GM10266 (cell line): Measurements from ENCODE around the gene PLCB3.
"Not testable (repeated sequence)": the region's sequence is repeated elsewhere in the genome, so short reads cannot be mapped to it uniquely, and the experiment has no call there.

Experiments used
- DNase-seq: peaks from one replicate; pipeline ENCODE4 v3.0.0; 2012; ENCODE audit errors: extremely low spot score
- CTCF ChIP-seq: IDR thresholded peaks from 2 replicates; pipeline ENCODE4 v1.5.1; 2012; ENCODE audit warnings: mild to moderate bottlenecking, low read depth; ENCODE audit not compliant: control insufficient read depth, insufficient read depth; ENCODE audit errors: missing control alignments

The PLCB3 gene

GRCh38 chr11:64314146-64314804 lies 62.9 kb downstream of the PLCB3 start:
- TF ChIP-seq CTCF, result peak; percentile 22
- DNase-seq, result no peak

DNA sequence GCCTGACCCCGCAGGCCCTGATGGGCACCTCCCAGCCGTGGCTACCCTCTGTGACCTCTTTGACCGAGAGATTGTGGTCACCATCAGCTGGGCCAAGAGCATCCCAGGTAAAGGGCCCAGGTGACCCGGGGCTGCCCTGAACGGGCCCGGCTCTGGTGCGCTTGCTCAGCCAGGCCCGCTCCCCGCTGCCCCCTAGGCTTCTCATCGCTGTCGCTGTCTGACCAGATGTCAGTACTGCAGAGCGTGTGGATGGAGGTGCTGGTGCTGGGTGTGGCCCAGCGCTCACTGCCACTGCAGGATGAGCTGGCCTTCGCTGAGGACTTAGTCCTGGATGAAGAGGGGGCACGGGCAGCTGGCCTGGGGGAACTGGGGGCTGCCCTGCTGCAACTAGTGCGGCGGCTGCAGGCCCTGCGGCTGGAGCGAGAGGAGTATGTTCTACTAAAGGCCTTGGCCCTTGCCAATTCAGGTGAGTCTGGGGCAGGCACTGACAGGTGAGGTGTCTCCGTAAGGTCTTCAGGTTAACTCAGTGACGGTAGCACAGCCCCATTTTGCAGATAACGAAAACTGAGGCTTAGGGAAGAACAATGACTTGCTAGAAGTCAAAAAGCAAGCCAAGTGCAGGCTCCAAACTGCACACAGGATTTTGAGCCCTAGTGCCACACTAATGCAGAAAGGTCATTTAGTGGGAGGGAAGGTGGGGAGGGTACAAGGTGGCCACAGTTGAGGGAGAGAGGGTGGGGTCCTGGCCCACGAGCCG lies 63.7 kb downstream of the PLCB3 start:
- TF ChIP-seq CTCF, result no peak
- DNase-seq, result no peak

- DNase-seq, result not testable (repeated sequence)
These were observed 64.6 kb downstream of the PLCB3 start for GRCh38 chr11:64315667-64316526.

GRCh38 chr11:64316672-64317324 lies 65.5 kb downstream of the PLCB3 start:
- TF ChIP-seq CTCF, result no peak
- no peak for DNase-seq

DNA sequence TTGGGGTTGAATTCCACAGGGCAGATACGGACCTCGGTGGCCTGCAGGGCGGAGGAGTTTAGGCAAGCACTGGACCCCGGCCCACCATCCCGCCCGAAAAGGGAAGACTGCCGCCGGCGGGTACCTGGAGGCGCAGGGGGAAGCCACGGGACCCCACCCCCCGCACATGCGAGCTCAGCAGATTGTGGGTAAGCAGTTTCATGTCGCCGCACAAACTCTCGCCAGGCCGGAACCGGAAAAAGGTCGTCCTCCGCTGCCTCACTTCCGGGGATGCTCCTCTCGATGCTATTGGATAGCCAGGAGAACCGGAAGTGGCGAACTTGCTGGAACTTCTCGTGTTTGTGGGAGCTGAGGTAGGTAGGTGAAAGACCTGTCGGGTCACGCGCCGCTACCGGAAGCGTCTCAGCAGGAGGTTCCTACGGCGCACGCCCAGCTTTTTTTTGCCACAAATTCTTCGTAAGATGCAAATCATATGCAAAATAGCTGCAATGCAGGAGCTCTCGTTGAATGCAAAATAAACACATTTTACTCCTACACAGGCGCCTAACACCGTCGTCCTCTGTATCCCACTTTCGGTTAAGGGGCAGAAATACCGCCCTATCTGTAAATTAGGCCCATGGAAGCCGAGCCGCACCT lies 66.1 kb downstream of the PLCB3 start, which contains the start of gene TRMT112:
TSS of gene TRMT112 (minus strand) at position 235 of the 636 bp plus-strand sequence. CDS start at position 202, 33 bp downstream.
- TF ChIP-seq CTCF, result no peak
- DNase-seq, result peak; percentile 96

DNA sequence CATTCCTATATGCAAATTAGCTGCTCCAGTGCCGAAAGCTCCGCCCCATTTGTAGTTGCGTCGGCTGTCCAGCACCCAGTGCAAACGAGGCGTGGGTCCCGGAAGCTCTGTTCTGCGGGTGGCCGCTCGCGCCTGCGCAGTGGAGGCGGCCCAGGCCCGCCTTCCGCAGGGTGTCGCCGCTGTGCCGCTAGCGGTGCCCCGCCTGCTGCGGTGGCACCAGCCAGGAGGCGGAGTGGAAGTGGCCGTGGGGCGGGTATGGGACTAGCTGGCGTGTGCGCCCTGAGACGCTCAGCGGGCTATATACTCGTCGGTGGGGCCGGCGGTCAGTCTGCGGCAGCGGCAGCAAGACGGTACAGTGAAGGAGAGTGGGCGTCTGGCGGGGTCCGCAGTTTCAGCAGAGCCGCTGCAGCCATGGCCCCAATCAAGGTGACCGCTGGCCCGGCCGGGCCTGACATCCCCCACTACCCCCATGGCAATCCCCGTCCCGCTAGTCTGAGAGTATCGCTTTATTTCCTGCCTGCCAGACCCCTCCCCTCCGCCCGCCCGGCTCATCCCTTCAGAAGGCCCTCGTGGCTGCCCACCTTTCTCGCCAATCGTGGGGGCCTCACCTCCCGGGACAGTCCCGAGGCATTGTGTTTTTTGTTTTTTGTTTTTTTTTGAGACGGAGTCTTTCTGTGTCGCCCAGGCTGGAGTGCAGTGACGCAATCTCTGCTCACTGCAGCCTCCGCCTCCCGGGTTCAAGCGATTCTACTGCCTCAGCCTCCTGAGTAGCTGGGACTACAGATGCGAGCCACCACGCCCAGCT lies 66.8 kb downstream of the PLCB3 start, which contains the start of gene PRDX5:
TSS of gene PRDX5 (plus strand) at position 161 of the 805 bp plus-strand sequence. CDS start at position 256, 95 bp downstream.
- peak; percentile 75 for TF ChIP-seq CTCF
- peak; percentile 96 for DNase-seq
